Measurements from ENCODE around the gene RPS14.
"Not testable (repeated sequence)": the region's sequence is repeated elsewhere in the genome, so short reads cannot be mapped to it uniquely, and the experiment has no call there.

Gene RPS14

DNA sequence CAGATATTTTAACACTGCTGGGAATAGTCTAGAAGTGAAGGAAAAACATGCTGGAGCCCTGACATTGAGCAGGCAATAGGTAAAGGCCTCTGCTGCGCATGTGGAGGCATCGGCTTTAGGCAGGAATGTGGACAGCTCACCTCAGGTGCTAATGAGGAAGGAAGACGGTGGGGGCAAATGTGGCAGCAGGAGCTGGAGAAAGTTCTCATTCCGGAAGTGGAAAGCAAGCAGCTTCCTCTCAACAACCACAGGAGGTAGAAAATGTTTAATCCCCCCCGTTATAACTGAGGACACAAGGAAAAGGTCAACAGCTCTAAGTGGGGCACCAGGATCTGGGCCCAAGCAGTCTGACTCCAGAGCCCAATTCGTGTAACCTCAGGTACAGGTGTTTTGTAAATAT, 7.6 kb upstream of the RPS14 start:
- H3K4me3 ChIP-seq (ENCODE audit: control insufficient read depth, low read depth, low read length): no peak overlapping the region
- TF ChIP-seq, protein P1, sequence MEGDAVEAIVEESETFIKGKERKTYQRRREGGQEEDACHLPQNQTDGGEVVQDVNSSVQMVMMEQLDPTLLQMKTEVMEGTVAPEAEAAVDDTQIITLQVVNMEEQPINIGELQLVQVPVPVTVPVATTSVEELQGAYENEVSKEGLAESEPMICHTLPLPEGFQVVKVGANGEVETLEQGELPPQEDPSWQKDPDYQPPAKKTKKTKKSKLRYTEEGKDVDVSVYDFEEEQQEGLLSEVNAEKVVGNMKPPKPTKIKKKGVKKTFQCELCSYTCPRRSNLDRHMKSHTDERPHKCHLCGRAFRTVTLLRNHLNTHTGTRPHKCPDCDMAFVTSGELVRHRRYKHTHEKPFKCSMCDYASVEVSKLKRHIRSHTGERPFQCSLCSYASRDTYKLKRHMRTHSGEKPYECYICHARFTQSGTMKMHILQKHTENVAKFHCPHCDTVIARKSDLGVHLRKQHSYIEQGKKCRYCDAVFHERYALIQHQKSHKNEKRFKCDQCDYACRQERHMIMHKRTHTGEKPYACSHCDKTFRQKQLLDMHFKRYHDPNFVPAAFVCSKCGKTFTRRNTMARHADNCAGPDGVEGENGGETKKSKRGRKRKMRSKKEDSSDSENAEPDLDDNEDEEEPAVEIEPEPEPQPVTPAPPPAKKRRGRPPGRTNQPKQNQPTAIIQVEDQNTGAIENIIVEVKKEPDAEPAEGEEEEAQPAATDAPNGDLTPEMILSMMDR (IDR thresholded peaks at IDR 0.05; ENCODE audit: control insufficient read depth, insufficient read depth, low read depth, low read length, missing control alignments): no peak
- no peak for DNase-seq (ENCODE audit: low read depth)

GRCh38 chr5:150454492-150455229, 5.1 kb upstream of the RPS14 start:
- no peak overlapping the region for H3K4me3 ChIP-seq (ENCODE audit: control insufficient read depth, low read depth, low read length)
- TF ChIP-seq, protein P1 (IDR thresholded peaks at IDR 0.05; ENCODE audit: control insufficient read depth, insufficient read depth, low read depth, low read length, missing control alignments): no peak
- DNase-seq (ENCODE audit: low read depth): no peak

GRCh38 chr5:150454027-150454426, 4.5 kb upstream of the RPS14 start:
- H3K4me3 ChIP-seq (ENCODE audit: control insufficient read depth, low read depth, low read length); DNase-seq (ENCODE audit: low read depth): not testable (repeated sequence)

DNA sequence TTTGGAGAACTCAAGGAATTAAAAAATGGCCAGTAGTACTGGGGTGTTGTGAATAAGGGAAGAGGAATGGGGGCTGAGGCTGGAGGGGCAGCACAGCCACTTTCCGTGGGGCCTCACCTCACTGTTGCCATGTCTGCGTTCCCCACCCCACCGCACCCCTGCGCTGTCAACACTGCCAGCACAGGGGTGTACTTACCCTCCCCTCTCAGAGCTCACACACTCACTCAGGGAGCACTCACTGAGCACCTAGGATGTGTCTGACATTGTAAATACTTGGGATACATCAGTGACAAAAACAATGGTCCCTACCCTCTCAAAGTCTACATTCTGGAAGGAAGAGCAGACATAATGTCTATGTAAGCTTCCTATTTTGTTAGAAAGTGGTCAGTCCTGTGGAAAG, 3.4 kb upstream of the RPS14 start:
- no peak for DNase-seq (ENCODE audit: low read depth)
- TF ChIP-seq, protein P1 (IDR thresholded peaks at IDR 0.05; ENCODE audit: control insufficient read depth, insufficient read depth, low read depth, low read length, missing control alignments): no peak
- H3K4me3 ChIP-seq (ENCODE audit: control insufficient read depth, low read depth, low read length): no peak overlapping the region

GRCh38 chr5:150451594-150451993, 2.1 kb upstream of the RPS14 start:
- TF ChIP-seq, protein P1 (IDR thresholded peaks at IDR 0.05; ENCODE audit: control insufficient read depth, insufficient read depth, low read depth, low read length, missing control alignments): no peak
- no peak for DNase-seq (ENCODE audit: low read depth)
- H3K4me3 ChIP-seq (ENCODE audit: control insufficient read depth, low read depth, low read length): no peak overlapping the region

GRCh38 chr5:150448952-150449516, 505 bp downstream of the RPS14 start:
- peak; percentile 10 for DNase-seq (ENCODE audit: low read depth)
- TF ChIP-seq, protein P1 (IDR thresholded peaks at IDR 0.05; ENCODE audit: control insufficient read depth, insufficient read depth, low read depth, low read length, missing control alignments): no peak
- H3K4me3 ChIP-seq (ENCODE audit: control insufficient read depth, low read depth, low read length): peak overlapping the region; percentile 92

- TF ChIP-seq, protein P1 (IDR thresholded peaks at IDR 0.05; ENCODE audit: control insufficient read depth, insufficient read depth, low read depth, low read length, missing control alignments): no peak
- H3K4me3 ChIP-seq (ENCODE audit: control insufficient read depth, low read depth, low read length): peak overlapping the region; percentile 92
- DNase-seq (ENCODE audit: low read depth): no peak
These were observed 1.2 kb downstream of the RPS14 start for GRCh38 chr5:150448334-150448733.

Data from AG09309 (cell line).